HG02852 (cell line): ENCODE results near the gene SLC17A9.
A peak's percentile ranks its signal among the peaks of the same experiment; 100 is the strongest.

Experiments
- ATAC-seq: cut with Tn5 transposase; IDR thresholded peaks from one replicate; pipeline ENCODE4 v1.9.1; 2021; ENCODE audit warnings: mild to moderate bottlenecking, moderate library complexity; ENCODE audit not compliant: unreplicated experiment

SLC17A9 gene

GRCh38 chr20:62937268-62938104 lies 15.0 kb upstream of the SLC17A9 start:
- peak; percentile 84 for ATAC-seq

DNA sequence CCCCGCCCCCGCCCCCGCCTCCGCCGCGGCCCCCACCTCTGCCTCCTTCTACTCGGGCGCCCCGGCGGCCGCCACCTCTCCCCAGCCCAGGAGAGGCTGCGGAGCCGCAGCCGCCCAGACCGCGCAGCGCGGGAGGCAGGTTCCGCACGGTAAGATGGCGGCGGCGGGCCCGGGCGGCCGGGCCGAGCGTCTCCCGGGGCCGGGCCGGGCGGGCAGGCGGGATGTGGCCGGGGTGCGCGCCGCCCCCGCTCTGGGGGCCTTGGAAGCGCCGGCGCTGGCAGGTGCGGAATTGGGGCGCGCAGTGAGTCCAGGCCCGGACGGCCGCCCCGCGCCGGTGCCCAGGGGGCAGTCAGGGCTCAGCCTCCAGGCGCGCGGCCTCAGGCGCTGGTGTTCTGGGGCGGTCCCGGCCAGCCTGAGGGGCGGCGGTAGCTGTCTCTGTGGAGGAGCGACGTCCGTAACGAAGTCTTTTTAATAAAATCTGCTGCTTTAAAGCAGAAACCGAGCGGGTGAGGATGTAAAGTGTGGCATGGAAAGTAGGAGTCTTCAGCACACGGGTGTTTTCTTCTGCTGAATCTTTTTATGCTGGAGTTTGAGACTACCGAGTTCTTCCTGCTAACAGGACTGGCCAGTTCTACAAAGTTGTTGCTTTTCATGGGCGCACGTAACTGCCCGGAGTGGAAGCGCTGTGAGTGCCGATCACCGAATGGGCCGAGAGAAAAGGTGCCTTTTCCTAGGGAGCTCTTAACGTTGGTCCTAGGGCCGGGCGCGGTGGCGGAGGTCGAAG lies 14.2 kb upstream of the SLC17A9 start, which contains the start of gene GID8:
Gene GID8, plus strand, starts transcription at position 43 of the 784 bp plus-strand sequence. CDS start 3,356 bp downstream, outside the sequence.
- ATAC-seq = peak; percentile 34

GRCh38 chr20:62940875-62941274 lies 11.6 kb upstream of the SLC17A9 start:
- ATAC-seq = no peak

GRCh38 chr20:62941792-62942191 lies 10.7 kb upstream of the SLC17A9 start:
- no peak for ATAC-seq

DNA sequence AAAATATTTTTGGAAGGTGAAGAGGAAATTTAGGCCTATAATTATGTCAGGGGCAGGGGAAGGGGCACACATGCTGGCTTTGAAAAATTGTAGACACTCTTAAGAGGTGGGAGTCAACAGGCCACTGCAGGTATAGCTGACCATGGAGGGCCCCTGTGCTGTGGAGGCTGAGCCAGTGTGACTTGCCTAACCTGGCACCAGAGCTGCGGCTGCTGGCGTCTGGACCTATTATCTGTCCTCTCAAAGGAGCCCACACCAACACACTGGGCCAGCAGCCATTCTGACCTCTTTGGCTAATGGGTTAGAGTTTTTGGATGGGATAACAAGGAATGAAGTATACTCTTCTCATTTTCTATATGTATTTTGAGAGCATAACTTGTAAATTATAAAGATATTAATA lies 10.1 kb upstream of the SLC17A9 start:
- no peak for ATAC-seq

DNA sequence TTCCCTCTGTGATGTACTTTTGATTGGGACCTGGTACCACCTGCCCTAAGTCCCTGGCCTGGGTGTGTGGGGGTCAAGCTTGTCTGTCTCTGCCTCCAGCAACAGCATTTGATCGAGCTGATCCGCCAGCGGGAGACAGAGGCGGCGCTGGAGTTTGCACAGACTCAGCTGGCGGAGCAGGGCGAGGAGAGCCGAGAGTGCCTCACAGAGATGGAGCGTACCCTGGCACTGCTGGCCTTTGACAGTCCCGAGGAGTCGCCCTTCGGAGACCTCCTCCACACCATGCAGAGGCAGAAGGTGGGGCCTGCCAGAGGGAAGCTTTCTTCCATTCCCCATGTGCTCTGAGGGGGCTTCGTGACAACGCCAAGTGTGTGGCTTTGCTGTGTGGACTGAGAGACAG lies 9.1 kb upstream of the SLC17A9 start:
- ATAC-seq = no peak

GRCh38 chr20:62944184-62944583 lies 8.3 kb upstream of the SLC17A9 start:
- ATAC-seq = no peak

GRCh38 chr20:62944746-62945145 lies 7.8 kb upstream of the SLC17A9 start:
- no peak for ATAC-seq

DNA sequence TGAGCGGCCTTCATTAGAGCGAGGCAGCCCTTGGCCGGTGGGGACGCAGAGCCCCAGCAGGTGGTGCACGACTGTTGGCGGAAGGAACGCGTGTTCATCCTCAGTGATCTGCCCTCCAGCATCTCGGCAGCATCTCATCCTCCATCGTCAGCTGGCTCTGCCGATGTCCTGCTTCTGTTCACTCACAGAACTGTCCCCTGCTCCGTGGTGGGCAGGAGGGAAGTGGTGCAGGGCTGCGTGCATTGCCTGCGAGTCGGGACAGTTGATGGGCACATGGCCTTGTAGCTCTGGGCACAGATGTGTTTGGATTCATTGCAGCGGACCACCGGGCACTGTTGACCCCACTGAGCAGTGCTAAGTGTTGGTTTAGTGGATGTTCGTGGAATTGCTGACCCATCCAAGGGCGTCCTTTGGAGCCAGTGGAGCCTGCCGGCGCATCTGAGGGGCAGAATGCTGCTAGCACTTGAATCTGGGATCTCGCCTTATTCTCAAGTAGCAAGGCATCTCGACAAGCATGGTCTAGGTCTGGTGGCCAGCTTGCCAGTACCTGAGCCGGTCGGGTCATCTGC lies 6.7 kb upstream of the SLC17A9 start:
- no peak for ATAC-seq

- no peak for ATAC-seq
Measured at GRCh38 chr20:62946918-62947317, 5.6 kb upstream of the SLC17A9 start.

- ATAC-seq = no peak
Measured at GRCh38 chr20:62947532-62948300, 4.8 kb upstream of the SLC17A9 start.

DNA sequence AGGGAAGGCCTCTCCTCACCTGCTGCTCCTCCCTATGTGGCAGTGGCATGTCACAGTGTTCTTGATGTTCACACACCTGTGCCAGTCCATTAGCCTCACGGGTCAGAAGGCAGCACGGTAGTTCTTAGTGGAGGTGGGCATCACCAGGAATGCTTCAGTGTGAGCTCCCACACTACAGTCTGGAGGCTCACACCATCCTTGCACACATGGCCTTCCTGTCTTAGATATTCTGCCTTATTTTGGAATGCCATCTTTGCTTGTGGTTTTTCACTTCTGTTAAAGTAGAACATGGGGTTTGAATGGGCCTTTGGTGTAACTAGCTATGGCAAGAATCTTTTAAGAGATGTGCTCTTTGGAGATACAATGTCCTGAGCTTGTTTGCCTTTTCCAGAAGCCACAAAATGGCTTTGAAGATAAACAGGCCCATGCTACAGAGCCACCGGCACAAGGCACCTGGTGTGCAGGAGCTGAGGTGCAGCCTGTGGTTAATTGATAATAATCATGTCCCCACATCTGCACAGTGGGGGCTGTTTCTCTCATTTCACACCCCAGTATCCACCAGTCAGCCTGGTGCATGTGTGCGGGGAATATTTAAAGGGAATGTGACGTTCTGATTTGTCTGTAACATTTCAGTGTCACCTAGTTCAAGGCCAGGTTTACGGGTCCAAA lies 3.2 kb upstream of the SLC17A9 start:
- ATAC-seq = no peak

DNA sequence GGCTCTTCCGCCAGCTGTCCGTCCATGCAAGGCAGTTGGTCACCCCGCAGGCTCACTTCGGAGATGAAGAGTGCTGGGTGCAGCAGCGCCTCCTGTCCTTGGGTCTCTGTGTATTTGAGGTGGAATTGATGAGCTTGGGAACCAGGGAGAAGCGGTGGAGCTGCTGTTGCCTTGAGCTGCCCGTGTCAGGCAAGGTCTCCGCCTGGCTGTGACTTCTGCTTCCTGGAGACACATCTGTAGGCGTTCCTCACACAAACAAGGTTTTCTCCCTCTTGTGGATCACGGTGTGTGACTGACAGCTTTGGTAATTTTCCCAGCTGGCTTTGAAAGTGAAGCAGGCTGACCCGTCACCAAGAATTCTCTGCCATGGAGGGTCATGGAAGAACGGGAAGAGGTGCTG lies 2.5 kb upstream of the SLC17A9 start:
- ATAC-seq = no peak

DNA sequence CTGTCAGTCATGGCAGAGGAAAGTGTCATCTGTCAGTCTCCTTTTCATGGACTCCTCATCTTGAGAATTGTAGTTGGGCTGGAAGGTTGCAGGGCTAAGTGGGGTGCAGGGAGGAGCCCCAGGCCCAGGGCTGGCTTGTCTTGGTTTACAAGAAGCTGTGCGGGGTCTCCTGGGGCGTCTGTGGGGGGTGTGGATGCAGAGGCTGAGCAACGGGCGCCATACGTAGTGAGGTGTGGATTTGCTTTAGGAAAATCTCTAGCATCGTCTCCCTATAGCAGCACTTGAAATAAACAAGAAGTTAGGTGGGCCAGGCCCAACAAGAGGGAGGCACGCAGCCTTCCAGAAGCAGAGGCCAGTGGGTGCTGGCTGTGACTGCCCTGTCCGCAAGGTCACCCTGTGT lies 1.8 kb upstream of the SLC17A9 start:
- no peak for ATAC-seq

DNA sequence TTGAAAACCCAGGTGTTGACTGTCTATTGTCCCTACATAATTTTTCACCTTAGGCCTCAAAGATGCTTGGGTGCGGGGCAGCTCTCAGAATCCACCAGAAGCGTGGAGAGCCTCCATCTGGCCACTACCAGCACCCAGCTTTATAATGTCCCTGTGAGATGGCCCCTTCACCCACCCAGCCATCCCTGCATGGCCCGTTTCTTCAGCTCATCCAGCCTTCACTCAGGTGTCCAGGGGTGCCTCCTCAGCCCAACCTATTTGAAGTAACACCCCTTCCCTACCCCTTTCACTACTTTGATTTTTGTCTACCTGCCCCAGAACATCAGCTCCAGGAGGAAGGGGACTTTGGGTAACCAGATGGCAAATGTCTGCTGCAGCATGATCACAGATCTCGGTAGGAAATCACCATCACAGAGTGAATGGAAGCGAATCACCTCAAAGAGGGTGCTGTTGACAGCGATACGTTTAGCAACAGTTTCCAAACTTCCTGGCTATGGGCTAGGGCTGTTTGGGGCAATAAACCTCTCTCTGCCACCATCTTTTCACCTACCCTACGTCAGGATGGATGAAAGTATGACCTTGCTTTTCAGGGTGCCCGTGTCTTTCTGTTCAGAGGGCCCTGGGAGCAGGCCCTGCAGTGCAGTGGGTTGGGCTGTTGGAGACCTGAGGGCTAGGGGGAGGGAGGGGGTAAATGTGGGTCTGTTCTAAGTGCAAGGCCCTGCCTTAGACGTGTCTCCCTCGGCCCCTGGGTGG lies 1.2 kb upstream of the SLC17A9 start:
- no peak for ATAC-seq

- no peak for ATAC-seq
Measured at GRCh38 chr20:62951896-62952372, 575 bp upstream of the SLC17A9 start.

GRCh38 chr20:62952968-62953838 lies 694 bp downstream of the SLC17A9 start:
- no peak for ATAC-seq

GRCh38 chr20:62953839-62954703 lies 1.6 kb downstream of the SLC17A9 start:
- ATAC-seq = peak; percentile 83
